Stimulated activated CD8-positive, alpha-beta memory T cell treated with anti-CD3 and anti-CD28 coated beads, Interleukin-4, amount 100 ng/mL, for 1 hour (primary cell): ENCODE data around the gene TPRG1.

ENCODE experiments used
- DNase-seq, 2 donors: peaks; one replicate each; pipeline ENCODE4 v3.0.0-alpha.2; 2020; ENCODE audit warnings: low read depth in 2 of 2, low spot score in 1 of 2

TPRG1 gene

DNA sequence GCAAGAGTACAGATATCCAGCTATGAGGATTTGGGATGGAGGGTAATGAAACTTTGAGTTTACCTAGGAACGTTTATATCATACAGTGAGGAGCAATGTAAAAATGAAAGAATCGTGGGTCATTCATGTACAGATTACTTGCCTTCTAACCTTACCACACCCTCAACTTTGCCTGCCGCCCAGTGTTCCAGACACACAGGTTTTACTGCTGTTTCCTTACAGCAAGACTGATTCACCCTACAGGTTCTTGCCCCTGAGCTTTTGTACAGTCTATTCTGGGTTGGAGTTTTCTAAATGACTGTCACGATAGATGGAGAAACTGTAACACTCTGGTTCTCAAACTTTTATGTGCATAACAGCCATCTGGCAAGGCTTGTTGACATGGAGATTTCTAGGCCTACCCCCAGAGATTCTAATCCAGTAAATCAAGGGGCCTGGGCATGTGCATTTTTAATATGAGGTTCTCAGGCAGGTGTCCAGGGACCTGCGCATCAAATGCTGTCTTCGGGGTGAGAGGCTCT is 6.6 kb upstream of the TPRG1 start:
- DNase-seq = no peak

DNA sequence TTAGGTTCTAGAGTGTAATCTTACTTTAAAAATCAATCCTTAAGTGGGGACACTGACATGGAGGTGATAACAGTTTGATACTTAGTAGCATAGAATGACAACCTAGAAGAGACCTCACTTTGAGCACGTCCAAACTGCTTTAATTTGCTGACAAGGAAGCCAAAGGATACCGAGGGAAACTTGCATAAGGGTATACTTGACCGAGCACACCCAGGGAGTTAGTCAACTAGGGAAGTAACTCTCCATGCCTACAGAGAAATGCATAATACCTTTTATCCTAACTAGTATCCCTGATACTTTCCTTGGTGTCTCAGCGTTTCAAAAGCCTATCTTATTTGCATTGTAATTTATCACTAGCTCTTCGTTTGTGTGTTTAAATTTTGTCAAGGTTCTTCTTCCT is 5.5 kb upstream of the TPRG1 start:
- DNase-seq = no peak

DNA sequence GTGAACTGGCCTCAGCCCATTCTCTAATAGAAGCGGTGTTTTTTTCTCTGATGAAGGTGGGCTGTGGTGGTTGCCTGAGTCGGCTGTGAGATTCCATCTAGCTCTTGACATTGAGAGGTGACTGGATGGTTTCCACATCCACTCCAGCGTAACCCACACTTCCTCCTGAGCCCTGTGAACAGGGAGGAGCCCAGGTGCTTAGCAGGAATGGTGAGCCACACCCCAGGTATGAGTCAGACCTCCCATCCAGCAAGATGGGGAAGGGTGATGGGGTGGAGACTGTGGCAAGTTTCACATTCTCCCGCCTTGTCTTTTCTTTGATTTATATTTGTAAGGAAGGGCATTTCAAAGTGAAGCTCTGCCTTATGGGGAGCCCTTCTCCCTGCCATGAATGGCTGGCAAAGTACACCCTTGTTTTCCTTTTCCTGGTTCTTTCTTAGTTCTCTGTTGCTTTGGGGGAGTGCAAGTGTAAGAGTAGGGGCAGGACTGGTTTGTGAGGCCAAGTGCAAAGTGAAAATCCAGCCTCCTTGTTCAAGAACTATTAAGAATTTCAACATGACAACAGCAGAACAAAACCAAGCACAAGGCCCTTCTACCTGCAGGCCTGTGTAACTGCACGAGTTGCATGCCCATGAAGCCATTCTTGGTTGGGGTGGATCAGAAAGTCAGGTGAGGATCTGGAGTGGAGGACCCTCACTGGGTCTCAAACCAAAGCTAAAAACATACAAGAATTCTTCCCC is 4.6 kb upstream of the TPRG1 start:
- no peak for DNase-seq

DNA sequence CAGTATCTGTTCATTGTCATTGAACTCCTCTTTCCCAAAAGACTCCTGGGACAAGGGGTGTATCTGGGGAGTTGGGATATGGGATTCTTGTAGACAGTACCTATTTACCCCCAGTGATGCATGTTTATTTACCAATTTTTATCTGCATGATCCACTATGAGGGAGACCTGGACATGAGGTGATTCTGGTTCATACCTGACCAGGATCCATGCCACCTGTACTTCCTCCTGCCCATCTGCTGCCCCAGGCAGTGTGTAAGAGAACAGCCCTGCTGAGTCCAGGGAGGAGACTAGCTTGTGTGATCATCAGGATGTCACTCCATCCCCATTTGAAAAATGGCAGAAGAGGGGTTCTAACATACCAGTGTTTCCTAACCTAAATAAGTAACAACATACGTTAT is 3.1 kb upstream of the TPRG1 start:
- no peak for DNase-seq

DNA sequence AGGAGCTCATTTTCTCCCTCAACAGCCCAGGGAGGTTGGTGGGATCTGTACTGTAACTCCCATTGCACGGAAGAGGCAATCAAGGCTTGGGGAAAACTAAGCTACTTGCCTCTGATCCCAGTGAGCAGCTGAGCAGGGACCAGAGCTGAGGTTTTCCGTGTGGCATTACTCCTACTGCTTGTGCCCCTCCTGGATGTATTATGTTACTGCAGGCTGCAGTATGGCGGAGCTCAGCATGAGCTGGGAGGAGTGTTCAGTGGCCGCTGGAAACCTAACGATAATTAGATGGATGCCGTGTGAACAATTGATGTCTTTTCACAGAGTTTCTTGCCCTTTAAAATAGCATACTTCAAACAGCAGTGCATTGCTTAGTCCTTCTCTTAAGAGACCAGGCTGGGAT is 2.0 kb upstream of the TPRG1 start:
- DNase-seq = no peak

DNA sequence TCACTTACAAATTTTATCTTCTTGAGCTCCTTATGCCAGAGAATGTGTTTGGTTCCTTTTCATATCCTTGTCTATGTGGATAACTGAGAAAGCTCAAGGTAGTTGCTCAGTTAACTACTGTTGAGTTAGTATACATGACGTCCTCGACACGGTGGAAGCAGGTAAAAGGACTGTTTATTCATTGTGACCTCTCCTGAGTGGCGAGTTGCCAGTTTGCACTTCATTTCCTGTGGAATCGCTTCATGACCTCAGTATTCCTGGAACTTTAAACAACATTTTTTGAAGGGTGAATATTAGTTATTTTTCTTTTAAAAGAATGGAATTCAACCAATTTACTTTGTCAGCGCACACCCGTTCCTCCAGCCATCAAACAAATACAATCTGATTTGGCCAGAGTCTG is 1.2 kb upstream of the TPRG1 start:
- no peak for DNase-seq

DNA sequence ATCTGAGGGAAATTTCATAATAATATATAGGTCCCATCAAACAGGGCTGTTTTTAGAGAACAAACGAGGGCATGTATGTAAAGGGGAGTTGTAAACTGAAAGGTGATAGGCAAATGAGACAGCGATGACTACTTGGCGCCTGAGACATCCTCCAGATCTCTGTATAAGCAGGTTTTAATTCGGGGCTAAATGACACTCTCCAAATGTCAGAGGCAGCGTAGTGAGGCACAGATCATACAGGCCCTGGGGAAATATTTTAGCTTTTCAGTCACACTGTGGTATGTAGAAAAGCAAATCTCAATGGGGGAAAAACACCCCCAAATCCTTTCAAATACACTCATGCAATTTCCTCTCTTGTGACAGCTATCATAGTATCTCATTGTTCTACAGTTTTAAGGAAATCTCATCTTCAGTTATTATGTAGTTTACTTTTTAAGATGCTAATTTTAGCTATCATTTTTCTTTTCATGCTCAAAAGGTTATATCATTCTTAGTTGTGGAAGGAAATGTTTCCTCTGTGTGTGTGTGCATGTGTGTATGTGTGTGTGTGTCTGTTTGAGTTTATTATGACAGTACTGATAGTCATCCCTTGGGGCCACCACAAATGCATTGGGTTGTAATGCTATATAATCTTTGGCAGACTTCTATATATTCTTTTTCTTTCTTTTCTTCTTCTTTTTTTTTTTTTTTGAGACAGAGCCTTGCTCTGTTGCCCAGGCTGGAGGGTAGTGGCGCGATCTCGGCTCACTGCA is 1.1 kb downstream of the TPRG1 start:
- no peak for DNase-seq

DNA sequence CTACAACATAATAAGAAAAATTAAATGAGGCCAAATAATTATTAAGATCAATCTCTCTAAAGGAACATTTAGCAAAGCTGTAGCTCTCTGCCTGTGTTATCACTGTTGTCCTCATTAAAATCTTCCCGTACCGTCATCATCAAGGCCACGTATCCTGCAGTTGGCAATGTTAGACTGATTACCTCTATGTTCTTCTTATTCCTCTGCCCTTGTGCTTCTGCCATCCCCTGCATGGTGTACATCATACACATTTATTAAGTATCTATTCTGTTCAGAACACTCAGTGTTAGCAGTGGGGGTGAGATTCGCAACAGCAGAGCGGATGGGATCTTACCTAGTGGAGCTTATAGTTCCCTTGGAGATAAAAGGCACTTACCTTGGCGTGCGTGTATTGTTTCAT is 12.8 kb downstream of the TPRG1 start:
- no peak for DNase-seq

DNA sequence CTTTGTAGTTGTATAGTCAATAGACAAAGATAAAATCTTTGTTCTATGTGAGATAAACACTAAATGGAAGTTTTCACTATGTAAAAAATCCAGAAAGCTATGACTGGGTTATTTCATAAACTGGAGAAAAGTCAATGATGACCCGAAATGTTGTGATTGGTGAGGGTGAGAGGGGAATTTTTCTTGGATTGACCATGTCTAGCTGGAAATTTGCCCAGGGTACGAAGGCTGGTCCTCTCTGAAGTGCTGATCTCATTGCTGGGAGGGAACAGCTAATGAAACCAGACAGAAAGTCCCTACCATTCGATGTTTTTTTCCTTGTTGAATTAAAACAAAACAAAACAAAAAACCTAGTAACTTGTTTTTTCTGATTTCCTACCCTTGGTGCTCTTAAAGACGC is 14.3 kb downstream of the TPRG1 start:
- no peak for DNase-seq

DNA sequence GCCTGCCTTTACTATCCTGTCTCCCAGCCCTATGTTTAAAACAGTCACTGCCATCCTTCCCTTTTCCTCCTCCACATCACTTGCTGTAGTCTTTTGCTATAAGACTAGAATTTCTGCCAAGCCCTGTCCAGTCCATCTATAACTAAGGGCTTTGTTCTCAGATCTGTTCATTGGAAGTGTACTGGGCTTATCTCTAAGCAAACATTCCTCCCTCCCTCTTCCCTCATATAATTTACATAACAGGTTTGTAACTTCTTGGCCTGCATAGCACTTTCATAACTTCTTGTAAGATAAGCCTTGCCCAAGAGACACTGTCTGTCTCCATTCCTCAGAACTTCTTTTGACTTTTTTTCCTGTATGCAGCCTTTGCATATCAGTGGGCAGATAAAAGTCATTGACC is 16.7 kb downstream of the TPRG1 start:
- no peak for DNase-seq

DNA sequence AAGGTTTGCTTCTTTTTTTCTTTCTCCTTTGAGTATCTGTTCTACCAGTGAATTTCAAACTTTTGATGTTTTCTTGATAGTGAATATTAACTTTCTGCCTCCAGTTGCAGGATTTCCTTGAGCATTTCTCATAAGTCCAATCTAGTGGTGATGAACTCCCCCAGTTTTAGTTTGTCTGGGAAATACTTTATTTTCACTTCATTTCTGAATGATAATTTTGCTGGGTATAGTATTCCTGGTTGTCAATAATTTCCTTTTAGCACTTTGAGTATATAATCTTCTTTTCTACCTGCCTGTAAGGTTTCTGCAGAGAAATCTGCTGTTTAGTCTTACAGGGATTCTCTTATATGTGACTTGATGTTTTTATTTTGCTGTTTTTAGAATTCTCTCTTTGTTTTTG is 21.0 kb downstream of the TPRG1 start:
- no peak for DNase-seq

DNA sequence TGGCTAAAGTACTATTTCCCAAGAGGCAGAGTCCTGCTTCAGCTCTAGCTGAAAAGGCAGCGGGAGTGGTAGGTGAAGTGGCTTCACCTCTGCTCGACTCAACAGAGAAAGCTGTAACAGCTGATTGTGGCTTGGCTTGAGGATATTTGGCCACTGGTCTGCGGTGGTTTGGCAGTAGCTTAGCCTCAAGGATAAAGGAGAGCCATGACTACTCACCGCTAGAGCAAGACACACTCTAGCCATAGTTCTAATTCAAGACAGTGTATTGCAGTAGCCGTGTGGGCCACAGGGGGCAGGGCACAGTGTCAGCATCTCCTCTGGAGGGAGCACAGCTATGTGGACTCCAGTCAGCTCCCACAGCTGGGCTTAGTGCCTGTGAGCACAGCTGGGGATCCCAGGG is 23.5 kb downstream of the TPRG1 start:
- no peak for DNase-seq

DNA sequence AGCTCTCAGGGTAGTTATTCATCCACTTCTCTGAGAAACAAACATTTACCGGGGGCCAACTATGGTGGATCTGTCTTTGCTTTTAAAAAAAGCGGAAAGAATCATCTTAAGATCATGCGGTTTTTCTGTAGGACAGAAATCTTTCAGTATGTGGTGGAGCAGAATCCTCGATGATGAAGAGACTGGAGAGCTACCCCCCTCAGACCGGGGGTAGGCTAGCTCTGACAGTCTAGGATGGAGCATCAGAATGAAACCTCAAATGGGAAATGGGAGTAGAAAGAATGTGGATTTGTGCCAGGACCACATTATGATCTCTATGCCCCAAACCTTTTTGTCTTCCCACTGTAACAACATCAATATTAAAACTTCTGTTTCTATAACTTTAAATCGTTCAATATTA is 30.3 kb downstream of the TPRG1 start:
- DNase-seq = no peak

DNA sequence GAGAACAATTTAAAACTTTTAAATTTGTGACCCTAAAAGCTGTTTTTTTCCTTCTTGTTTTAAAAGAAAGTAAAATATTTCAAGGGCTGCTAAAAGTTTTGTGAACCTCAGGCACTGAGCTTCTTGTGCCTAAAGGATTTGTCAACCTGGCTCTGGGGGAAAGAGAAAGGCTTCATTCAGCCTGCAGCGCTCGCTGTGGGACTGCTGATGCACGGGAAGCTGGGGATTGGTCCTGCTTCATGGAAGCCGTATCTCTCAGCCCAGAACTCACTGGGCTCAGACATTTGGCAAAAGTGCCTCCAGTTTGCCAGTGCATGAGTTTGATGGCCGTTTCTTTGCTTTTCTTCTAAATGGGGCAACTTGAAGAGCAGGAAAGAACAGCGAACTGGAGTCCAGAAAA is 30.8 kb downstream of the TPRG1 start:
- DNase-seq = no peak

DNA sequence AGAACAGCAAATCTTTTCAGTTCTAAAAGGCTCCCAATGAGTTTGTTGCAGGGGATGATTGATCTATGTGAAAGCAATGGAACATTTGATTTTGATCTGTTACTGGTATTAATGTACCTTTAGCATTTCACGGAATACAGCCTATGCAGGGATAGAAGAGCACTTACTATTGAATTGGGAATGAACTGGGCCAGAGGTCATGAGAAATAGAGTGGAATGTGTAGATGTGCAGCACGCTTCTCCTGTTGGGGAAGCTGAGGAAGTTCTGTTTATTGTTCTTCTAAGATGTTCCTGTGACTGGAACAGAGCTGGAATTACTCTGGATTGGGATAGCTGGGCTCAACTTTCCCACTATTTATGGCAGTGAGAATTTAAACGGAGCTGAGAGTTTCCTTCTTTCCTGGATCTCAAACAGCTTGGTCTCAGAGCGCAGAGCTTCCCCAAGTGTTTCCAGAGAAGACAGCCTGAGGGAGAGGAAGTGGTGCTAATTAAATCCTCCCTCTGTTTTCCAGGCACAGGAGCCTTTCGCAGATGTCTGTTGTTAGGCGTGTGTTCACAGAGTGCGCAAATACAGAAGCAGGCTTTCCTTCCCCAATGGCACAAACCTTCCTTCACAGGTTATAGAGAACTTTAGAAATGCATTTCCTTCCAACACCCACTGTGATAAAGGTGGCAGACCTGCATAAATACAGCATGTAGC is 32.5 kb downstream of the TPRG1 start:
- no peak for DNase-seq

DNA sequence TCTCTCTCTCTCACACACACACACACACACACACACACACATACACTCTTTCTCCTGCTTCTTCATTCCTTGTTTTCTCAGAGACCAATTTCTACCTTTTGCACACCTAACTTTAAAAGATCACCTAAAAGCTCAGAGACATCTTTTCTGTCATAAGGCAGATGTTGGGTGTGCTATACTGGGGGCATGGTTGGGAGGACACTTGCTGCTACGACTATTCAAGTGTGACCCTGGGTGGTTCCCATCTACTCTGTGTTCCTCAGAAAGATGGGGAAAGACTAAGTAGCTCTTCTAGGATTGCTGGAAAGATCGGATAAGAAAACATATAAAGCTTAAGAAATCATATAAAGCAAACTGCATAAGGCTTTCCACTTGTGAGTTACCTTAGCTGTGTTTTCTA is 33.2 kb downstream of the TPRG1 start:
- no peak for DNase-seq

DNA sequence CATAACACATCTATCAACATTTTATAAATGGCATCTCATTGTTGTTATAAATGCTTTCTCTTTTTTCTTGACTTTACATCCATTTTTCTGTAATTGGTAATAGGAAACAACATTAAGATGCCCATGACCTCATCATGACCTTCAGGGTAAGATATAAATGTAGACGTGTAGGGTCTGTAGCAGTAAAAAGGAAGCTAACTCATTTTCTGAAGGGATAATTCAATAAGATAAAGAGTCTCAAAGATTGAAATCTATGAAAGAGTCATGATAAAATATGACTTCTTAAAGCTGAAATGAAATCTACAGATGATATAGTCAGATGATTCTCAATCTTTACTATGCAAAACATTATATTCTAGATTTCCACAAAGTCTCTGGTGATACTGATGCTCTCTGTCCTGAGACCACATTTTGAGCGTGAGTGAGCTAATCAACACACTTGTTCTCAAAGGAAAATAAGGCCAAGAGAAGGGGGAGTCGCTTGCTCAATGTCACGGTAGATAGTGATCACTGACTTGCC is 38.5 kb downstream of the TPRG1 start:
- no peak for DNase-seq

DNA sequence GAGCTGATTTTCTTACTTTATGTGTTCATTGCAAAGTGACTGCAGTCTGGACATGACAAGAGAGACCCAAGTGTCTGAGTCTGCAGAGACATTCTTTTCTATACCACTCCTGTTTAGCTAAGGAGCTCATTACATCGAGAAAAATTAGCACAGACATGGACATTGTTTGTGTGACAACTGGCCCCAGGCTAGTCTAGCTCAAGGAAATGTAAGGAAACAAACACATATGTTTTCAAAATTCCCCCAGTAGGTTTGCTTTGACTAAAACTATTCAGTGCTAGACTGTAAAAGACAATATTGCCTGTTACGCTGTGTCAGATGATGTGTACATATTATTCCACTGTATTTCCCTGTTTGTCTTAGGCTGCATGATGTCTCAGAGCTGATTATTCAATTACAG is 40.9 kb downstream of the TPRG1 start:
- no peak for DNase-seq

DNA sequence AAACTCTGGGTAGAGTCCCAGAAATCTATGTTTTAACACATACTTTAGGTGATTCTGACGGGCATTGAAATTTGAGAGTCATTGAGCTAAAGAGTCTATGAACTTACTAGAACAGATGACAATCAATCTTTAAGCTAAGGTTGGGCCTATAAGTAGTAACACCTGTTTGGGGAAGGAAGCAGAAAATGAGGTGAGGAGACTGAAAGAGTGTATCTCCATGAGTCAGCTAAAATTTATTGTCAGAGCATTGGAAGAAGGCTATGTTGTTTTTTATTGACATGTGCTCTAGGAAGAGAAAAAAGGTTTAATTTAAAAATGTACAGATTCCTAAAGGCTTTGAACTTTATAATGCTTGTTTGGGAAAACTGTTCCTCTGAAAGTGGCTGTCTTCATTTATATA is 42.9 kb downstream of the TPRG1 start:
- no peak for DNase-seq

DNA sequence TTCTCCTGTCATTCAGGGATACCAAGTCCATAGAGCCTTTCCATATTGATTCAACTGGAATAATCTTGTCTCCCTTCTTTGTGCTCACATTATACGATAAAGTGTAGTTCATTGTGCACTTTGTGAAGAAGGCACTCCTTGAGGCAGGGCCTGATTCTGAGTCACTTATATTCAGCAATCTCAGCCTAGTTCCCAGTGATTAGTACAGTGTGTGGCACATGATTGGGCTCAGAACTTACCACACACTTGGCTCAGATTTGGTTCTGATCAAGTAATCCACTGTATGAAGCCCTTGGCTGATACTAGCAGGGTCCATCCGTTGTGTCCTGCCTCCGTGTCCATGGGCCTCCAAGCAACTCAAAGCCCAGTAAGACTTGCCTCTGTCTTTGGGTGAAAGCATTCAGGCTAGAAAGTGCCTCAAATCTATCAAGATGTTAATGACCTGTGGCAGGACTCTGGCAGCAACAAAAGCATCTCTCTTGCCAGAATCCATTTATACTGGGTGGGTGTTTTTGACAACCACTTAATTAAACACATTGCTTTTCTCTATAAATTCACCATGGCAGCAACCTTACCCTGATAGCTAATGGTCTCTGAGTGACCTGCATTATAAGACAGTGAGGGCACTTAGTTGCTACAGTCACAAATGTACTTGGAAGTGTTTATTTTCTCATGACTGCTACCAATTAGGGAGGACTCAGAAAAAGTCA is 51.3 kb downstream of the TPRG1 start:
- no peak for DNase-seq

DNA sequence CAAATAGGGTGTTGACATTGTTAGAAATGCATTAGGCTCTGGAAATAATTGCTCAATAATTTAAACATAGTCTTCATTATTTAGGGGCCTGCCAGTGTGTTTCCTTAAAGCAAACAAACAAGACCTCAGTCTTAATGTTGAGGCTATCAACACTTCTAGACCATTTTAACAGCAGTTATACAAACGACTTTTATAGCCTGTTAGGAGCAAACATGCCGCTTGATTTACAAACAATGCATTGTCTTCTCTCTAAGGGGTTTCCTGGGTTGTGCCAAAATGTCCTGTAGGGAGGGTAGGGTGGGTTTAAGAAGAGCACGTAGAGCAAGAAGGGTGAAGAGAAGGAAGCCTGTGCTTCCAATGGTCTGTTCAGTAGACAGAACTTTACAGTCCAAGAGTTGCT is 53.7 kb downstream of the TPRG1 start:
- no peak for DNase-seq
